GM18498 (cell line): Measurements from ENCODE around the gene KRTAP9-7.
"Not testable (repeated sequence)": the region's sequence is repeated elsewhere in the genome, so short reads cannot be mapped to it uniquely, and the experiment has no call there.

Experiments used
- ATAC-seq: cut with Tn5 transposase; IDR thresholded peaks from one replicate; pipeline ENCODE4 v1.9.1; 2021; ENCODE audit warnings: mild to moderate bottlenecking, moderate library complexity; ENCODE audit not compliant: unreplicated experiment

Gene KRTAP9-7

GRCh38 chr17:41271323-41271722 is 4.2 kb upstream of the KRTAP9-7 start:
- not testable (repeated sequence) for ATAC-seq

DNA sequence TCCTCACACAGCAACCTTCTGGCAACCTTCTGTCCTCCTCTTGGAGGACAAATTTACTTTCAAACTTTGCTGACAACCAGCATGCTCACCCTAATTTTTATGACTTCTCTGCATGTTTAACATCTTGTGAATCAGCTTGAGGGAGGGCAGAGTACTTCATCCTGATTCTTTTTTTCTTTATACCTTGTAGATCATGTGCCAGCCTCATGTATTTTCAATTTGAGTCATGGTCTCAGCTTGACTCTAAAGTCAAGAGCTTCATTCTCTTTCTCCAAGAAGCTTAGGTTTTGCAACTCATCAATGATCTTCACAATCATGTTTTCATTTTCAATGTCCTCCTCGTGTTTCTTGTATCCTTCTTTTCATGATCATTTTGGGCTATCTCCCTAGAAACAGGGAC is 3.6 kb upstream of the KRTAP9-7 start:
- no peak for ATAC-seq

- ATAC-seq = no peak
Measured at GRCh38 chr17:41278176-41278955, 2.9 kb downstream of the KRTAP9-7 start.

DNA sequence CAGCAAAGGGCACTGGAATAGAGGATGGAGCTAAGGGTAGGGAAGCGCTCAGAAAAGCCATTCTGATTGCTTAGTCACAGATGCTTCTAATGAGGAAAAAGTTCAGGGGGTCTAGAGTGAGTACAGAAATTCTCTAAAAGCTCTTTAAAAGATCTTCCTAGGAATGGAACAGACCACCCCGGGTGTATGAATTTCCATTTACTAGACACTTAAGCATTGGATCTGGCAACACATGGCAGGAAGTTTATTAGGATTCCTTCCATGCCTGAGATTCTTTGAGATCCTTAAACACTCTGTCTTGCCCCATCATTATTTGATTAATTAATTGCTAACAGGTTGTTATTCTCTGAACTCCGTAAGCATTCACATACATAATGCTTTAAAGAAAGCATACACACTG is 8.5 kb downstream of the KRTAP9-7 start:
- no peak for ATAC-seq

- no peak for ATAC-seq
Measured at GRCh38 chr17:41284546-41284945, 9.0 kb downstream of the KRTAP9-7 start.

DNA sequence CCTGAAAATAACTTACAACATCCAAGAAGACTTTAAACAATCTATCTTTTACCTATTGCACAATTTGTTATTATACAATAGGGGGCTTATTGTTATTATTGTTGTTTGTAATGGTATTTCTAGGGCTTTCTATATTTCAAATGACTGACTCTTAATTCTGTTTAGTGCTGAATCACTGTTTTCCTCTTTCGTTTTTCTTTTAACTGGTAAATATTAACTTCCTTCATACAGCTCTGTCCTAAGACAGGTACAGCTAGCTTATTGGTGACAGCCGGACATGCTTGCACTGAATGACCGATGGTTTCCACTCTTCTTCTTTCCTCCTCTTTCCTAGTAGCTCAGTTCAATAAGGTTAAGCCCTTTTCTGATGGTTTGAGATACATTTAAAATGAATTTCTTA is 11.6 kb downstream of the KRTAP9-7 start:
- ATAC-seq = no peak

DNA sequence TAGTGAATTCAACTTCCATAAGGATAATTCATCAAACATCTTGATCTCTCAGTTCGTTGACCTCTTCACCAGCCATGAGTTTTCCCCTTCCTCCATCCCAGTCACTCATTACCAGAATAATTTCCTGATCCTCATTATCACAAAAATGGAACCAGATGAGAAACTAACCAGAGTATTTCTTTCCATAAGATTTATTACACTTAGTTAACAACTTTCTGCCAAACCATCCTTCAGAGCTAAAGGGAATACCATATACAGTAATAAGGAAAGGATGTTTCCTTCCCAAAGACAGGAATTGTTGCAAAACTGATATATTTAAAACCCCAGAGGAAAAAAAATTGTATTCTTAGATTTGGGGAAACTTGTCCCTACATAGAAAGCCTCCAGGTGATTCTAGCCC is 18.5 kb downstream of the KRTAP9-7 start:
- no peak for ATAC-seq

- no peak for ATAC-seq
Measured at GRCh38 chr17:41296846-41297245, 21.3 kb downstream of the KRTAP9-7 start.

DNA sequence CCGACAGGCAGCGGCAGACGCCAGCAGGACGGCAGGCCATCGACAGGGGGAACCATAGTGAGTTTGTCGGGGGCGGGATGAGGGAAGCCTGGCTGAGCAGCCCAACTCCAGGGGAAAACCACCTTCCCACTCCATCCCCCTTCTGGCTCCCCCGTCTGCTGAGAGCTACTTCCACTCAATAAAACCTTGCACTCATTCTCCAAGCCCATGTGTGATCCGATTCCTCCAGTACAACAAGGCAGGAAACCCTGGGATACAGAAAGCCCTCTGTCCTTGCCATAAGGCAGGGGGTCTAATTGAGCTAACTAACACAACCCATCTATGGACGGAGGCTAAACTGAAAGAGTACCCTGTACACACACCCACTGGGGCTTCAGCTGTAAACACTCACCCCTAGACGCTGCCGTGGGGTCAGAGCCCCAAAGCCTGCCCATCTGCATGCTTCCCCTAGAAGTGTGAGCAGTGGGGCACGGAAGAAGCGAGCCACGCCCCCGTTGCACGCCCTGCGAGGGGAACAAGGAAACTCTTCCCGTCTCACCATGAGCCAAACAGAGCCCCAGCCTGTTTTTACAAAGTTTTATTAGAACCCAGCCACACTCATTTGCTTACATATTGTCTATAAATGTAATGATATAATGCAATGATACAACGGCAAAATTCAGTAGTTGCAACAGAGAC is 23.1 kb downstream of the KRTAP9-7 start:
- no peak for ATAC-seq

- no peak for ATAC-seq
Measured at GRCh38 chr17:41301204-41301790, 25.8 kb downstream of the KRTAP9-7 start.

DNA sequence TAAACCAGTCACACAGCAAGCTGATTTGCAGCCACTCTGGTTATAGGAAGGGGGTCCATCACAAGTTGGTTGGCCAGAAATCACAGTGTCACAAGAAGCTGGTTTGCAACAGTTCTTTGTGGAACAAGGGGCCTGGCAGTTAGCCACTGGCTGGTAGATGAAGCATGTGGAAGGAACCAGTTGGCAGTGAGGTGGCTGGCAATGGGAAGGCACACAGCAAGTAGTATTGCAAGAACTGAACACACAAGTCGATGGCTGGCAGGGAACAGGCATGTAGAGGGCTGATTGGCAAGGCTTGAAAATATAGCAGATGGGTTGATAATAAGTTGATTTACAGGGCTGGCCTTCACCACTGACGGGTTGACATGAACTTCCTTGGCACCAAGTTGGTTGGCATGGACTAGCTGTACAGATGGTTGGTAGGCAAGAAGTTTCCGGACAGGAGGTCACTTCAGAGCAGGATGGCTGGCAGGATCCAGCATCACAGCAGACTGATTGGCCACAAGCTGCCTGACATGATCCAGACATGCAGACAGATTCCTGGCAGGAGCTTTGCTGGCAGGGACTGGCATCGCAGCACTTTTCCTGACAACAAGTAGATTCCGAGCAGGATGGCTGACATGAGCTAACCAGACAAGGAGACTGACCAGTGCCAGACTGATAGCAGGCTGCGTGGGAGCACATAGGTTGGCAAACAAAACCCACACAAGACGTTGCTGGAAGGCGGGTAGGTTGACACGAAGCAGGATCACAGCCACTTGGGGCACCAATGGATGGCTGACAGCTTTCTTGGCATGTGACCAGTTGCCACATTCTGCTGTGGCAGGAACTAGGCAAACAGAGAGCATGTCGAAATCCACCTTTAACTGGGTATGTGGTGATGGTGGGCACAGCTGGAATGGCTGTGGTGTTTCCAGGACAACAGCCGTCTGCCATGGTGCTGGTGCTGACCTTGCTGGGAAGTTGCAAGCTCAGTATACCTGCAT is 26.7 kb downstream of the KRTAP9-7 start, which contains the start of gene KRTAP29-1:
KRTAP29-1 (minus strand) TSS at position 936 of the 986 bp plus-strand sequence; CDS start at position 936, 0 bp downstream.
- no peak for ATAC-seq

GRCh38 chr17:41302981-41303380 is 27.5 kb downstream of the KRTAP9-7 start:
- no peak for ATAC-seq

GRCh38 chr17:41304091-41304490 is 28.6 kb downstream of the KRTAP9-7 start:
- no peak for ATAC-seq

- no peak for ATAC-seq
Measured at GRCh38 chr17:41307647-41308046, 32.1 kb downstream of the KRTAP9-7 start.

GRCh38 chr17:41308251-41308917 is 32.9 kb downstream of the KRTAP9-7 start:
- peak; percentile 75 for ATAC-seq

DNA sequence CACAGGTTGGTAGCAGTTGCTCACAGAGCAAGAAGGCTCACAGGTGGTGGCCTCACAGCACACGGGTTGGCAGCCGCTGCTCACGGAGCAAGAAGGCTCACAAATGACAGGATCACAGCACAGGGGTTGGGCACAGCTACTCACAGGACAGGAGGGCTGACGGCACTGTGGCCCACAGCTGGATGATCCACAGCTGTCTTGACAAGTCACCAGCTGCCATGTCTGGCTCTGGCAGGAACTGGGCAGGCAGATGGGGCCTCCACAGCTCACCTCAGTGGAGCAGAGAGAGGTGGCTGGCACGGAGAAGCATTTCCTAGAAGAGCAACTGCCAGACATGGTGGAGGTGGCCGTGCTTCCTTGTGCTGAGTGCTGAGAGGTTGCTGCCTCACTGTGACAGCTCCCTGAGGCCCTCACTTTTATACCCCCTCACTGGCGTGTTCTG is 33.4 kb downstream of the KRTAP9-7 start, which contains the start of gene KRTAP16-1:
KRTAP16-1 (minus strand) TSS at position 392 of the 442 bp plus-strand sequence; CDS start at position 336, 56 bp downstream.
- ATAC-seq = peak; percentile 37

- no peak for ATAC-seq
Measured at GRCh38 chr17:41311111-41311510, 35.6 kb downstream of the KRTAP9-7 start.

GRCh38 chr17:41315204-41315794 is 39.8 kb downstream of the KRTAP9-7 start, which contains the start of gene KRTAP17-1:
Gene KRTAP17-1 (minus strand): TSS chr17:41315710. CDS start chr17:41315650, 60 bp downstream.
- no peak for ATAC-seq

- ATAC-seq = no peak
Measured at GRCh38 chr17:41315814-41316445, 40.4 kb downstream of the KRTAP9-7 start.
